Neural progenitor cell (in vitro differentiated cells): Measurements from ENCODE around the gene IL31RA. TPM values are rescaled to one million over a fixed set of nuclear protein-coding genes. Genes with fewer than 3 reads are reported as not detected.
"Not testable (repeated sequence)": the region's sequence is repeated elsewhere in the genome, so short reads cannot be mapped to it uniquely, and the experiment has no call there.

Experiments used
- DNase-seq: peaks from one replicate; pipeline ENCODE4 v3.0.0-alpha.2; 2016; ENCODE audit warnings: low spot score
- H2AFZ ChIP-seq: fragments of 200-600 bp; sonication (generic); replicated peaks from 2 replicates; pipeline ENCODE4 v1.6.1; 2016; ENCODE audit warnings: antibody characterized with exemption
- H3F3A ChIP-seq: fragments of 200-600 bp; sonication (generic); 2 replicates; pipeline ENCODE4 v1.6.1; 2016; ENCODE audit warnings: antibody characterized with exemption, low read depth
- H3K27ac ChIP-seq: fragments of 200-600 bp; sonication (generic); 2 replicates; pipeline ENCODE4 v1.5.1; 2016; ENCODE audit warnings: mild to moderate bottlenecking
- H3K27me3 ChIP-seq: fragments of 200-600 bp; sonication (generic); 2 replicates; pipeline ENCODE4 v1.6.1; 2016; ENCODE audit warnings: mild to moderate bottlenecking, moderate library complexity
- H3K36me3 ChIP-seq: fragments of 200-600 bp; sonication (generic); 2 replicates; pipeline ENCODE4 v1.5.1; 2016
- H3K4me1 ChIP-seq: fragments of 200-600 bp; sonication (generic); 2 replicates; pipeline ENCODE4 v1.6.1; 2016; ENCODE audit warnings: mixed run types
- H3K4me2 ChIP-seq: fragments of 200-600 bp; sonication (generic); 2 replicates; pipeline ENCODE4 v1.6.1; 2016
- H3K4me3 ChIP-seq: fragments of 200-600 bp; sonication (generic); 2 replicates; pipeline ENCODE4 v1.5.1; 2016
- H3K79me2 ChIP-seq: fragments of 200-600 bp; sonication (generic); 2 replicates; pipeline ENCODE4 v1.6.1; 2016; ENCODE audit warnings: low read depth
- H3K9ac ChIP-seq: fragments of 200-600 bp; sonication (generic); 2 replicates; pipeline ENCODE4 v1.6.1; 2016
- H3K9me3 ChIP-seq: fragments of 200-600 bp; sonication (generic); 2 replicates; pipeline ENCODE4 v1.5.1; 2016; ENCODE audit warnings: low read depth
- H4K20me1 ChIP-seq: fragments of 200-600 bp; sonication (generic); 2 replicates; pipeline ENCODE4 v1.6.1; 2016; ENCODE audit warnings: low read depth
- H3K27ac Mint-ChIP-seq: 3 replicates; pipeline ENCODE4 v1.8.0; 2021; ENCODE audit warnings: mixed read lengths
- H3K27me3 Mint-ChIP-seq: 2 replicates; pipeline ENCODE4 v1.8.0; 2022; ENCODE audit warnings: low read depth, mild to moderate bottlenecking, inconsistent platforms, moderate library complexity, mixed read lengths; ENCODE audit not compliant: insufficient read depth
- H3K36me3 Mint-ChIP-seq: 3 replicates; pipeline ENCODE4 v1.8.0; 2021; ENCODE audit warnings: mixed read lengths
- H3K4me1 Mint-ChIP-seq: 3 replicates; pipeline ENCODE4 v1.8.0; 2021; ENCODE audit warnings: mixed read lengths
- H3K4me3 Mint-ChIP-seq: 3 replicates; pipeline ENCODE4 v1.8.0; 2021; ENCODE audit warnings: mild to moderate bottlenecking, moderate library complexity, mixed read lengths
- H3K9me3 Mint-ChIP-seq: 3 replicates; pipeline ENCODE4 v1.8.0; 2020; ENCODE audit warnings: mixed read lengths
- CTCF ChIP-seq: fragments of 200-600 bp; sonication (generic); IDR thresholded peaks from 2 replicates; pipeline ENCODE4 v1.5.1; 2017; ENCODE audit warnings: antibody characterized with exemption, mild to moderate bottlenecking
- EZH2 ChIP-seq: fragments of 200-600 bp; sonication (generic); IDR thresholded peaks from 2 replicates; pipeline ENCODE4 v1.6.1; 2017; ENCODE audit warnings: antibody characterized with exemption, mild to moderate bottlenecking, moderate library complexity
- EZH2phosphoT487 ChIP-seq: fragments of 200-600 bp; sonication (generic); IDR thresholded peaks from 2 replicates; pipeline ENCODE4 v1.6.1; 2017; ENCODE audit warnings: antibody characterized with exemption
- total RNA-seq: library from RNA; depleted of rRNA; stranded (reverse); fragments of >200 nt; gene quantifications from 2 replicates; pipeline ENCODE4 v1.2.3, GENCODE V29; 2015; ENCODE audit warnings: low replicate concordance

IL31RA gene
- total RNA-seq = not detected in 2 replicates

- Histone ChIP-seq H3K27me3 (no peaks in the 10 kb centered on the region), H3K4me3 (no peak within 1 kb of the TSS), H3K4me1 (no peaks in the 10 kb centered on the region), H3K9ac (no peak within 1 kb of the TSS), H3K9me3 (no peaks in the 10 kb centered on the region), H3K4me2 (no peak within 1 kb of the TSS), H3K79me2 (no peaks in the 10 kb centered on the region), H4K20me1 (no peaks in the 10 kb centered on the region), H3F3A (no peaks in the 10 kb centered on the region), H3K27ac (no peak within 1 kb of the TSS), H2AFZ (no peak within 1 kb of the TSS), H3K36me3 (no peaks in the 10 kb centered on the region)
- peaks cover 4% of the 10 kb centered on the region for H3K4me1 Mint-ChIP-seq
- no peak for DNase-seq
- peaks cover under 1% of the 10 kb centered on the region for H3K9me3 Mint-ChIP-seq
- H3K4me3 Mint-ChIP-seq = no peak within 1 kb of the TSS
- H3K27ac Mint-ChIP-seq = no peak within 1 kb of the TSS
- TF ChIP-seq CTCF = no peak
- no peak for TF ChIP-seq EZH2
- TF ChIP-seq EZH2phosphoT487 = no peak
- no peaks in the 10 kb centered on the region for H3K36me3 Mint-ChIP-seq
- no peaks in the 10 kb centered on the region for H3K27me3 Mint-ChIP-seq
These were observed at the start of gene IL31RA for GRCh38 chr5:55850839-55851674. IL31RA (plus strand) TSS chr5:55851357; CDS start chr5:55851571, 214 bp downstream.

- not testable (repeated sequence) for H3K9me3 ChIP-seq, H3K4me3 Mint-ChIP-seq, H3K36me3 Mint-ChIP-seq, H3K27ac Mint-ChIP-seq, H3K27ac ChIP-seq, H3K79me2 ChIP-seq, H3K9ac ChIP-seq, H3K27me3 Mint-ChIP-seq, H3K4me2 ChIP-seq, H3F3A ChIP-seq, DNase-seq, H3K27me3 ChIP-seq, H4K20me1 ChIP-seq, H3K36me3 ChIP-seq, H3K4me1 Mint-ChIP-seq, H3K4me1 ChIP-seq, H3K4me3 ChIP-seq, H2AFZ ChIP-seq
- H3K9me3 Mint-ChIP-seq = peaks cover 12% of the 10 kb centered on the region
These were observed 42.3 kb upstream of the IL31RA start for GRCh38 chr5:55808814-55809213.

GRCh38 chr5:55815939-55816338, 35.2 kb upstream of the IL31RA start:
- not testable (repeated sequence) for H2AFZ ChIP-seq, H3K36me3 ChIP-seq, H3K36me3 Mint-ChIP-seq, H3K27me3 Mint-ChIP-seq, H4K20me1 ChIP-seq, H3K27ac ChIP-seq, H3K9me3 Mint-ChIP-seq, H3K4me3 ChIP-seq, H3K4me3 Mint-ChIP-seq, H3K27me3 ChIP-seq, DNase-seq, H3K4me2 ChIP-seq, H3F3A ChIP-seq, H3K9ac ChIP-seq, H3K4me1 ChIP-seq, H3K27ac Mint-ChIP-seq, H3K79me2 ChIP-seq, H3K9me3 ChIP-seq, H3K4me1 Mint-ChIP-seq

- Mint-ChIP-seq H3K27me3 (no peaks in the 10 kb centered on the region), H3K9me3 (no peaks in the 10 kb centered on the region), H3K27ac (no peak overlapping the region), H3K4me3 (no peak overlapping the region), H3K36me3 (no peaks in the 10 kb centered on the region), H3K4me1 (no peaks in the 10 kb centered on the region)
- no peaks in the 10 kb centered on the region for H3K4me1 ChIP-seq
- no peak for DNase-seq
- no peaks in the 10 kb centered on the region for H3K9me3 ChIP-seq
- H3F3A ChIP-seq = no peaks in the 10 kb centered on the region
- no peaks in the 10 kb centered on the region for H4K20me1 ChIP-seq
- H2AFZ ChIP-seq = no peak overlapping the region
- TF ChIP-seq EZH2 (no peak), CTCF (no peak), EZH2phosphoT487 (no peak)
- H3K36me3 ChIP-seq = no peaks in the 10 kb centered on the region
- H3K4me3 ChIP-seq = no peak overlapping the region
- no peak overlapping the region for H3K4me2 ChIP-seq
- H3K79me2 ChIP-seq = no peaks in the 10 kb centered on the region
- peaks cover 11% of the 10 kb centered on the region for H3K27me3 ChIP-seq
- no peak overlapping the region for H3K27ac ChIP-seq
- H3K9ac ChIP-seq = no peak overlapping the region
These were observed 34.8 kb upstream of the IL31RA start for GRCh38 chr5:55816342-55816741.
